ENCODE data around the gene CFAP97D2. TPM values are rescaled to one million over a fixed set of nuclear protein-coding genes. Genes with fewer than 3 reads are reported as not detected.
A peak's percentile ranks its signal among the peaks of the same experiment; 100 is the strongest.

Gene CFAP97D2
- total and polyA plus RNA-seq, 2 donors (not counting 3 experiments of a cell fraction or from before 2014, with no cell fraction given), result not detected

DNA sequence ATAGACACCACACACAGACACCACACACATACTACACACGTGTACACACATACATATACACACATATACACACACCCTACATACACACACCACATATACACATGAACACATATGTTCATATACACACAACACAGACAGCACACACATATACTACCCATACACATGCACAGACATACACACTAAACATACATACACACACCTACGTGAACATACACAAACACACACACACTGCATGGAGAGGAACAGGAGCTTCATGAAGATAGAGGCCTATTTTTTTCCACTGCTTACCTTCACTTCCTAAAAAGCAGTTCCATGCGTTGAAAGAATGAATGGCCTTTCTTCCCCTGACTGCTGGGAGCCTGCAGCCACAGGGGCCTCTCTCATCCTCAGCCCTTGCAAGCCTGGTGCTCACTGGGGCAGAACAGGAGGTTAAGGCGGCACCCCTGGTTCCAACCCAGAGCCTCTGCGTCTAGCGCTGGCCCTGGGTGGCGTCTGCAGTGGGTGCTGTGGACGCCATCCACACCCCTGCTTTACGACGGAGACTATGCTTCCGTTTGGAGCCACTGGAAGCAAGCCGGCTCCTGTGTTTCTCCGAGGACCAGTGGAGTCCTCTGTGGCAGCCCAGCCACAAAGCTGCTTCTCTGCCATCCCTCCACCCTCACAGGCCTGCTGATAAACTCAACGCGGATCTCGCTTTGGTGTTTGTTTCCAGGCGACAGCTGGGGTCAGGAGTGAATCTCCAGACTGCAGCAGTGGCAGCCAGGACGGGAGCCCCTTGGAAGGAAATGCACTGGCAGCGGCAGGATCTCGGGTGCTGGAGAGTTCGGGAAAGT lies 44.7 kb upstream of the CFAP97D2 start:
- Histone ChIP-seq H3K4me3 (replicated peaks in 1 of 3; ENCODE audit: insufficient read depth in 1 of 3, low read depth in 1 of 3, low read length in 3 of 3) (no peak overlapping the region), H3K27me3 (ENCODE audit: control insufficient read depth in 2 of 2, insufficient read depth in 2 of 2, low read length in 2 of 2) (no peaks in the 10 kb centered on the region), H3K36me3 (ENCODE audit: control insufficient read depth in 2 of 2, extremely low read depth in 1 of 2, insufficient read depth in 2 of 2, low read length in 2 of 2) (no peaks in the 10 kb centered on the region), H3K9ac (replicated peaks; ENCODE audit: extremely low read depth, insufficient read depth, low read length) (no peak overlapping the region), H4K20me1 (replicated peaks; ENCODE audit: control insufficient read depth, extremely low read depth, insufficient read depth, low read length) (no peaks in the 10 kb centered on the region), H3K27ac (ENCODE audit: insufficient read depth, low read depth, low read length) (no peak overlapping the region), H3K4me1 (ENCODE audit: control insufficient read depth, extremely low read depth, insufficient read depth, low read length) (peaks cover 23% of the 10 kb centered on the region), H3K9me3 (replicated peaks; ENCODE audit: control insufficient read depth, insufficient read depth, low read length) (no peaks in the 10 kb centered on the region), H3K79me2 (ENCODE audit: control insufficient read depth, insufficient read depth, low read length) (peaks cover 28% of the 10 kb centered on the region), H3K4me2 (ENCODE audit: insufficient read depth, low read length) (no peak overlapping the region), H2AFZ (ENCODE audit: low read depth, low read length) (peak overlapping the region; percentile 1), H3K9me1 (replicated peaks; ENCODE audit: control insufficient read depth, extremely low read depth, insufficient read depth, low read length) (no peaks in the 10 kb centered on the region)
- peak; percentile 34 for TF ChIP-seq POLR2A (IDR thresholded peaks at IDR 0.05; ENCODE audit: low read depth, low read length)
- TF ChIP-seq GATA2 (IDR thresholded peaks at IDR 0.05; ENCODE audit: insufficient read depth, insufficient read length, low read depth, low read length), result no peak
- TF ChIP-seq, protein P1, sequence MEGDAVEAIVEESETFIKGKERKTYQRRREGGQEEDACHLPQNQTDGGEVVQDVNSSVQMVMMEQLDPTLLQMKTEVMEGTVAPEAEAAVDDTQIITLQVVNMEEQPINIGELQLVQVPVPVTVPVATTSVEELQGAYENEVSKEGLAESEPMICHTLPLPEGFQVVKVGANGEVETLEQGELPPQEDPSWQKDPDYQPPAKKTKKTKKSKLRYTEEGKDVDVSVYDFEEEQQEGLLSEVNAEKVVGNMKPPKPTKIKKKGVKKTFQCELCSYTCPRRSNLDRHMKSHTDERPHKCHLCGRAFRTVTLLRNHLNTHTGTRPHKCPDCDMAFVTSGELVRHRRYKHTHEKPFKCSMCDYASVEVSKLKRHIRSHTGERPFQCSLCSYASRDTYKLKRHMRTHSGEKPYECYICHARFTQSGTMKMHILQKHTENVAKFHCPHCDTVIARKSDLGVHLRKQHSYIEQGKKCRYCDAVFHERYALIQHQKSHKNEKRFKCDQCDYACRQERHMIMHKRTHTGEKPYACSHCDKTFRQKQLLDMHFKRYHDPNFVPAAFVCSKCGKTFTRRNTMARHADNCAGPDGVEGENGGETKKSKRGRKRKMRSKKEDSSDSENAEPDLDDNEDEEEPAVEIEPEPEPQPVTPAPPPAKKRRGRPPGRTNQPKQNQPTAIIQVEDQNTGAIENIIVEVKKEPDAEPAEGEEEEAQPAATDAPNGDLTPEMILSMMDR (IDR thresholded peaks at IDR 0.05; ENCODE audit: extremely low read depth in 1 of 2, insufficient read depth in 1 of 2, low read depth in 1 of 2, low read length in 2 of 2), result no peak
- no peak for TF ChIP-seq FOS (IDR thresholded peaks at IDR 0.05; ENCODE audit: borderline replicate concordance, insufficient read depth, low read length)
- DNase-seq (ENCODE audit: low read depth, low spot score), result no peak
- no TSS peak for BruUV-seq (replicated peaks)
- dilution Hi-C loops (cut with MboI; ENCODE audit: extremely low pct_ligation_motif_present, low sequenced_read_pairs) (no loop called here), intact Hi-C loops (cut with micrococcal nuclease) (no loop called here)
- ChIA-PET CTCF (no interaction called here), POLR2A (no interaction called here)
- peak; percentile 60 for FAIRE-seq

Data from endothelial cell of umbilical vein (primary cell).